Breast epithelium (tissue), 3 donors: ENCODE data around the gene TNK2.

Source experiments
- POLR2A ChIP-seq: fragments of 450-650 bp; IDR thresholded peaks from one replicate; pipeline ENCODE4 v1.6.1; 2016; ENCODE audit warnings: antibody characterized with exemption, mild to moderate bottlenecking, moderate library complexity
- TF ChIP-seq, protein P1 (sequence below), 3 donors: fragments of 450-650 bp; IDR thresholded peaks; one replicate each; pipeline ENCODE4 v1.5.1; 2016 to 2017; ENCODE audit warnings: antibody characterized with exemption in 3 of 3, mild to moderate bottlenecking in 3 of 3, moderate library complexity in 3 of 3

DNA sequence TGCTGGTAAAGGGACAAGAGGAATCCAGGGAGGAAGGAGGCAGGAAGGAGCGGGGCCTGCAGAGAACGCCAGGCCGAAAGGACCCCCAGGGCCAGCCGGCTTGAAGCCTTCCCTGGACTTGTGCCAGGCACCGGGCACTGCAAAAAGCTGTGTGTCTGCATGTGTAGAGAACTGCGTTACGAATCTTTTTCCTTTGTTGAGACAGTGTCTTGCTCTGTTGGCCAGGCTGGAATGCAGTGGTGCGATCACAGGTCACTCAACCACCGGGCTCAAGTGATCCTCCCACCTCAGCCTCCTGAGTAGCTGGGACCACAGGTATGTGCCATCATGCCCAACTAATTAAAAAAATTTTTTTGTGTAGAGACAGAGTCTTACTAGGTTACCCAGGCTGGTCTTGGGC lies 79.6 kb downstream of the TNK2 start:
- TF ChIP-seq, protein P1, sequence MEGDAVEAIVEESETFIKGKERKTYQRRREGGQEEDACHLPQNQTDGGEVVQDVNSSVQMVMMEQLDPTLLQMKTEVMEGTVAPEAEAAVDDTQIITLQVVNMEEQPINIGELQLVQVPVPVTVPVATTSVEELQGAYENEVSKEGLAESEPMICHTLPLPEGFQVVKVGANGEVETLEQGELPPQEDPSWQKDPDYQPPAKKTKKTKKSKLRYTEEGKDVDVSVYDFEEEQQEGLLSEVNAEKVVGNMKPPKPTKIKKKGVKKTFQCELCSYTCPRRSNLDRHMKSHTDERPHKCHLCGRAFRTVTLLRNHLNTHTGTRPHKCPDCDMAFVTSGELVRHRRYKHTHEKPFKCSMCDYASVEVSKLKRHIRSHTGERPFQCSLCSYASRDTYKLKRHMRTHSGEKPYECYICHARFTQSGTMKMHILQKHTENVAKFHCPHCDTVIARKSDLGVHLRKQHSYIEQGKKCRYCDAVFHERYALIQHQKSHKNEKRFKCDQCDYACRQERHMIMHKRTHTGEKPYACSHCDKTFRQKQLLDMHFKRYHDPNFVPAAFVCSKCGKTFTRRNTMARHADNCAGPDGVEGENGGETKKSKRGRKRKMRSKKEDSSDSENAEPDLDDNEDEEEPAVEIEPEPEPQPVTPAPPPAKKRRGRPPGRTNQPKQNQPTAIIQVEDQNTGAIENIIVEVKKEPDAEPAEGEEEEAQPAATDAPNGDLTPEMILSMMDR (IDR thresholded peaks at IDR 0.05), result no peak
- no peak for TF ChIP-seq POLR2A
